Kidney epithelial cell (primary cell): Measurements from ENCODE around the gene FILIP1L. TPM values are rescaled to one million over a fixed set of nuclear protein-coding genes. Genes with fewer than 3 reads are reported as not detected.

Source experiments
- DNase-seq: peaks from one replicate; pipeline ENCODE4 v3.0.0-alpha.2; 2010; ENCODE audit warnings: low read depth
- H3K27me3 ChIP-seq: 2 replicates; pipeline ENCODE4 v1.6.0; 2011; ENCODE audit warnings: low read length; ENCODE audit not compliant: control insufficient read depth, insufficient read depth
- H3K36me3 ChIP-seq: 2 replicates; pipeline ENCODE4 v1.5.1; 2011; ENCODE audit warnings: low read length; ENCODE audit not compliant: control insufficient read depth, insufficient read depth
- H3K4me3 ChIP-seq: 2 replicates; pipeline ENCODE4 v1.5.1; 2011; ENCODE audit warnings: low read depth, mild to moderate bottlenecking, control low read depth, low read length
- CTCF ChIP-seq: IDR thresholded peaks from 2 replicates; pipeline ENCODE4 v1.5.1; 2011; ENCODE audit warnings: mild to moderate bottlenecking, moderate library complexity, low read length, control low read depth, inconsistent platforms; ENCODE audit not compliant: insufficient read depth, poor library complexity, severe bottlenecking
- total RNA-seq: library from RNA; depleted of rRNA; stranded (reverse); fragments of >200 nt; gene quantifications from 2 replicates; pipeline ENCODE4 v1.2.3, GENCODE V29; 2015

Gene FILIP1L
- total RNA-seq, 1 donor from 2014 or later: 15.6 TPM

DNA sequence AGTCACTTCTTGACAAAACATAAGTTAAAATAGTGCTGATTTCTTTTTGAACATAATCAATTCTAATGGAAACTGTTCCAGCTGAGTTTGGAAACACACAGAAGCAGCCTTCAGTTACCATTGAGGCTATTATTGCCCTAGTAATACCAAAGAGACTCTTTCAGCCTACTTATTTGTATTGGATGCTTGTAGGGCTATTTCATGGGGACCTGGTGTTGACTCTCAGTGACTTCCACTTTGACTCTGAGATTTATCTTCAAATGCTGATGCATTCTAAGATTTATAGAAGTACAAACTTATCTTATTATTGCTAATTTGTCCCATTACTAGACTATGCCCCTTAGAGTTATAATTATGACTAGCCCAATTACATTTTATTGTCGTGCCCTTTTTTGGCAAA is 229.2 kb downstream of the FILIP1L start:
- H3K36me3 ChIP-seq: no peaks in the 10 kb centered on the region
- H3K4me3 ChIP-seq: no peak overlapping the region
- no peaks in the 10 kb centered on the region for H3K27me3 ChIP-seq
- no peak for DNase-seq
- no peak for TF ChIP-seq CTCF

DNA sequence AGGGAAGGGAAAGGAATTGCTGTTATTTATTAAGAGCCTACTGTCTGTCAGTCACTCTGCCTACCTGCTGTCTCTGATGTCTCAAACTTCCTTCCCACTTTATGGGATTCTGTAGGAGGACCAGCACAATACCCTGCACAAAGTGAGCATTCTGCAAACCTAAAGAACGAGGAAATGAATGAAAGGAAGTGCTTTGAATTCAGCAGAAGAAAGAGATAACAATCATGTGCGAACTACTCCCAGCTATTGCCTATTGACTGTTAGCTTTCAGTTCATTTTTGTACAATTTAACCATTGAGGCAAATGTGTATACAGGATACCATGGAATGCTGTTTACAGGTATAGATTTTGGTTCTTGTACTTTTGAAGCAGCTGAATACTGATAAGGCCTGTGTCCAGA is 229.8 kb downstream of the FILIP1L start:
- no peak overlapping the region for H3K4me3 ChIP-seq
- TF ChIP-seq CTCF: no peak
- no peaks in the 10 kb centered on the region for H3K27me3 ChIP-seq
- H3K36me3 ChIP-seq: no peaks in the 10 kb centered on the region
- no peak for DNase-seq

DNA sequence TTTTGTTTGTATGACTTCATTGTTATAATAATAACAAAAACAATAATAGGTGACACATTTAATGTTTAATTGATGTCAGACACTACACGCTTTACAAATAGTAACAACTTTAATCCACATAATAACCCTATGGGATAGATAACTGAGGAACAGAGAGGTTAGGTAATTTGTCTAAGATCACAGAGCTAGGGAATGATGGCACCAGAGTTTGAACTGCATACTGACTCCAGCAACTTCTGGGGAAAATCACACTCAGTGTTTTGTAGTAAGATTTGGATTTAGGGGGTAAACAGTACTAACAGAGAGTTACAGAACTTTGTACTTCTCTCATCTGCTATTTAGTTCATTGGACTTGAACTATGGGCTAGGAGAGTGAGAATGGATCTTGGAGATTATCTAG is 230.6 kb downstream of the FILIP1L start:
- H3K36me3 ChIP-seq: no peaks in the 10 kb centered on the region
- no peaks in the 10 kb centered on the region for H3K27me3 ChIP-seq
- no peak overlapping the region for H3K4me3 ChIP-seq
- DNase-seq: no peak
- TF ChIP-seq CTCF: no peak

DNA sequence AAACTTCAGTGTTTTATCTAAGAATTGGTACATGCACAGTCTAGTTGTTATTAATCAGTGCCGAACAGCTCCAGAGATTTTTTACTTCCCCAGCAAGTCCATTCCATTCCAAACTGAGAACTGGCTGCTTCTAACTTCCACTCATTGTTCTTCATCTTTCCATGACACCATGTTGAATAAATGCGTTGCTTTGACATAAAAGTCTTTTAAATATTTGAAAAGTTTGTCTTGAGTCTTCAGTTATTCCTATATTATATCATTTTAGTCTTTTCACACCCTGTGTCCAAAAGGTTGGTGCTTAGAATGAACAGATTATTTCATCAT is 231.2 kb downstream of the FILIP1L start:
- Histone ChIP-seq H3K36me3 (no peaks in the 10 kb centered on the region), H3K27me3 (no peaks in the 10 kb centered on the region), H3K4me3 (no peak overlapping the region)
- TF ChIP-seq CTCF: no peak
- no peak for DNase-seq

GRCh38 chr3:99882436-99883137 is 231.7 kb downstream of the FILIP1L start:
- Histone ChIP-seq H3K27me3 (no peaks in the 10 kb centered on the region), H3K36me3 (no peaks in the 10 kb centered on the region), H3K4me3 (no peak overlapping the region)
- TF ChIP-seq CTCF: no peak
- no peak for DNase-seq

- TF ChIP-seq CTCF: no peak
- H3K27me3 ChIP-seq: no peaks in the 10 kb centered on the region
These were observed 233.2 kb downstream of the FILIP1L start for GRCh38 chr3:99881121-99881524.

More at GRCh38 chr3:99881121-99881524, 233.2 kb downstream of the FILIP1L start:
- DNase-seq: no peak
- H3K36me3 ChIP-seq: no peaks in the 10 kb centered on the region
- no peak overlapping the region for H3K4me3 ChIP-seq
